GM23338 (cell line): ENCODE data around the gene NDEL1. TPM values are rescaled to one million over a fixed set of nuclear protein-coding genes. Genes with fewer than 3 reads are reported as not detected.

Source experiments
- ATAC-seq: fragments of 200-7000 bp; cut with Tn5 transposase; 3 replicates; pipeline ENCODE4 v1.9.1; 2020
- DNase-seq: peaks from one replicate; pipeline ENCODE4 v3.0.0-alpha.2; 2015; ENCODE audit warnings: low spot score
- H2AFZ ChIP-seq: fragments of 200-600 bp; sonication (generic); 2 replicates; pipeline ENCODE4 v1.8.0; 2016; ENCODE audit warnings: antibody characterized with exemption, mild to moderate bottlenecking, moderate library complexity
- H3F3A ChIP-seq: fragments of 200-600 bp; sonication (generic); replicated peaks from 2 replicates; pipeline ENCODE4 v1.8.0; 2017; ENCODE audit warnings: antibody characterized with exemption, mixed run types, low read depth
- H3K27ac ChIP-seq: fragments of 200-600 bp; sonication (generic); 2 replicates; pipeline ENCODE4 v1.6.1; 2016; ENCODE audit warnings: low read depth
- H3K27me3 ChIP-seq: fragments of 200-600 bp; sonication (generic); 2 replicates; pipeline ENCODE4 v1.8.0; 2016; ENCODE audit warnings: mild to moderate bottlenecking, mixed run types, moderate library complexity; ENCODE audit not compliant: insufficient read depth
- H3K36me3 ChIP-seq: fragments of 200-600 bp; sonication (generic); 2 replicates; pipeline ENCODE4 v1.8.0; 2016; ENCODE audit warnings: mild to moderate bottlenecking; ENCODE audit not compliant: insufficient read depth
- H3K4me1 ChIP-seq: fragments of 200-600 bp; sonication (generic); 2 replicates; pipeline ENCODE4 v1.8.0; 2016; ENCODE audit warnings: mild to moderate bottlenecking, moderate library complexity; ENCODE audit not compliant: insufficient read depth
- H3K4me2 ChIP-seq: fragments of 200-600 bp; sonication (generic); 2 replicates; pipeline ENCODE4 v1.7.1; 2017; ENCODE audit warnings: mixed run types
- H3K4me3 ChIP-seq: fragments of 200-600 bp; sonication (generic); 2 replicates; pipeline ENCODE4 v1.6.1; 2016; ENCODE audit warnings: mixed run types
- H3K79me2 ChIP-seq: fragments of 200-600 bp; sonication (generic); replicated peaks from 2 replicates; pipeline ENCODE4 v1.8.0; 2017; ENCODE audit warnings: mild to moderate bottlenecking; ENCODE audit not compliant: insufficient read depth
- H3K9me2 ChIP-seq: fragments of 200-600 bp; sonication (generic); 2 replicates; pipeline ENCODE4 v1.8.0; 2017; ENCODE audit not compliant: insufficient read depth
- H4K20me1 ChIP-seq: fragments of 200-600 bp; sonication (generic); replicated peaks from 2 replicates; pipeline ENCODE4 v1.8.0; 2017; ENCODE audit warnings: mild to moderate bottlenecking; ENCODE audit not compliant: insufficient read depth
- H3K27ac Mint-ChIP-seq: 2 replicates; pipeline ENCODE4 v1.8.0; 2020; ENCODE audit warnings: inconsistent platforms, mild to moderate bottlenecking, moderate library complexity, mixed read lengths
- H3K27me3 Mint-ChIP-seq: 3 replicates; pipeline ENCODE4 v1.8.0; 2022; ENCODE audit warnings: low read depth, mild to moderate bottlenecking, moderate library complexity, mixed read lengths, inconsistent platforms; ENCODE audit not compliant: insufficient read depth, poor library complexity
- H3K36me3 Mint-ChIP-seq: 3 replicates; pipeline ENCODE4 v1.8.0; 2021; ENCODE audit warnings: low read depth, mild to moderate bottlenecking, inconsistent platforms, moderate library complexity, mixed read lengths
- H3K4me1 Mint-ChIP-seq: 3 replicates; pipeline ENCODE4 v1.8.0; 2020; ENCODE audit warnings: mild to moderate bottlenecking, inconsistent platforms, mixed read lengths
- H3K4me3 Mint-ChIP-seq: 3 replicates; pipeline ENCODE4 v1.8.0; 2021; ENCODE audit warnings: moderate library complexity, mild to moderate bottlenecking, inconsistent platforms, mixed read lengths
- H3K9me3 Mint-ChIP-seq: 3 replicates; pipeline ENCODE4 v1.8.0; 2020; ENCODE audit warnings: moderate library complexity, mild to moderate bottlenecking, inconsistent platforms, mixed read lengths
- ETS1 ChIP-seq: IDR thresholded peaks from 2 replicates; pipeline ENCODE4 v1.6.1; 2016; ENCODE audit warnings: antibody characterized with exemption
- NANOG ChIP-seq: IDR thresholded peaks from 2 replicates; pipeline ENCODE4 v1.6.1; 2016; ENCODE audit warnings: antibody characterized with exemption, borderline replicate concordance
- STAT1 ChIP-seq: IDR thresholded peaks from one replicate; pipeline ENCODE4 v1.6.1; 2016; ENCODE audit warnings: antibody characterized with exemption; ENCODE audit not compliant: unreplicated experiment
- ZNF462 ChIP-seq: fragments of 250-450 bp; sonication (Bioruptor Pico); IDR thresholded peaks from 2 replicates; pipeline ENCODE4 v1.5.0; 2020; ENCODE audit warnings: mild to moderate bottlenecking, moderate library complexity
- polyA plus RNA-seq: library from polyadenylated mRNA; unstranded; fragments of >200 nt; fragmentation: Nextera tagmentation; extraction: Ambion mirVana; gene quantifications from 2 replicates; pipeline ENCODE4 v1.2.1, GENCODE V29; 2016
- total RNA-seq: library from RNA; depleted of rRNA; stranded (reverse); fragments of >200 nt; shearing (Covaris generic); gene quantifications from 2 replicates; pipeline ENCODE4 v1.2.3, GENCODE V29; 2014
- TF ChIP-seq, protein P1 (sequence below): IDR thresholded peaks from one replicate; pipeline ENCODE4 v1.6.1; 2018; ENCODE audit warnings: antibody characterized with exemption; ENCODE audit not compliant: unreplicated experiment

The NDEL1 gene
- total and polyA plus RNA-seq, 2 experiments from 2014 or later = 21.2 to 26.0 TPM

GRCh38 chr17:8413938-8414337, 21.7 kb upstream of the NDEL1 start (continued):
- TF ChIP-seq ZNF462 (no peak), STAT1 (no peak)
- TF ChIP-seq, protein P1, sequence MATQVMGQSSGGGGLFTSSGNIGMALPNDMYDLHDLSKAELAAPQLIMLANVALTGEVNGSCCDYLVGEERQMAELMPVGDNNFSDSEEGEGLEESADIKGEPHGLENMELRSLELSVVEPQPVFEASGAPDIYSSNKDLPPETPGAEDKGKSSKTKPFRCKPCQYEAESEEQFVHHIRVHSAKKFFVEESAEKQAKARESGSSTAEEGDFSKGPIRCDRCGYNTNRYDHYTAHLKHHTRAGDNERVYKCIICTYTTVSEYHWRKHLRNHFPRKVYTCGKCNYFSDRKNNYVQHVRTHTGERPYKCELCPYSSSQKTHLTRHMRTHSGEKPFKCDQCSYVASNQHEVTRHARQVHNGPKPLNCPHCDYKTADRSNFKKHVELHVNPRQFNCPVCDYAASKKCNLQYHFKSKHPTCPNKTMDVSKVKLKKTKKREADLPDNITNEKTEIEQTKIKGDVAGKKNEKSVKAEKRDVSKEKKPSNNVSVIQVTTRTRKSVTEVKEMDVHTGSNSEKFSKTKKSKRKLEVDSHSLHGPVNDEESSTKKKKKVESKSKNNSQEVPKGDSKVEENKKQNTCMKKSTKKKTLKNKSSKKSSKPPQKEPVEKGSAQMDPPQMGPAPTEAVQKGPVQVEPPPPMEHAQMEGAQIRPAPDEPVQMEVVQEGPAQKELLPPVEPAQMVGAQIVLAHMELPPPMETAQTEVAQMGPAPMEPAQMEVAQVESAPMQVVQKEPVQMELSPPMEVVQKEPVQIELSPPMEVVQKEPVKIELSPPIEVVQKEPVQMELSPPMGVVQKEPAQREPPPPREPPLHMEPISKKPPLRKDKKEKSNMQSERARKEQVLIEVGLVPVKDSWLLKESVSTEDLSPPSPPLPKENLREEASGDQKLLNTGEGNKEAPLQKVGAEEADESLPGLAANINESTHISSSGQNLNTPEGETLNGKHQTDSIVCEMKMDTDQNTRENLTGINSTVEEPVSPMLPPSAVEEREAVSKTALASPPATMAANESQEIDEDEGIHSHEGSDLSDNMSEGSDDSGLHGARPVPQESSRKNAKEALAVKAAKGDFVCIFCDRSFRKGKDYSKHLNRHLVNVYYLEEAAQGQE = no peak

- Mint-ChIP-seq H3K4me3 (no peak overlapping the region), H3K9me3 (no peaks in the 10 kb centered on the region), H3K36me3 (no peaks in the 10 kb centered on the region), H3K4me1 (no peaks in the 10 kb centered on the region), H3K27ac (no peak overlapping the region), H3K27me3 (no peaks in the 10 kb centered on the region)
- no peaks in the 10 kb centered on the region for H4K20me1 ChIP-seq
- H2AFZ ChIP-seq = no peak overlapping the region
- H3K36me3 ChIP-seq = no peaks in the 10 kb centered on the region
- H3K9me2 ChIP-seq = no peaks in the 10 kb centered on the region
- ATAC-seq = no peak
- no peaks in the 10 kb centered on the region for H3F3A ChIP-seq
- H3K4me1 ChIP-seq = no peaks in the 10 kb centered on the region
- H3K4me2 ChIP-seq = no peak overlapping the region
- H3K27me3 ChIP-seq = no peaks in the 10 kb centered on the region
- no peaks in the 10 kb centered on the region for H3K79me2 ChIP-seq
- no peak for DNase-seq
- no peak overlapping the region for H3K27ac ChIP-seq
- no peak overlapping the region for H3K4me3 ChIP-seq
- TF ChIP-seq ETS1 (no peak), ZNF462 (no peak), NANOG (no peak)
Observed at GRCh38 chr17:8417806-8418205, 17.9 kb upstream of the NDEL1 start.
